Parathyroid adenoma (tissue), 2 donors: Measurements from ENCODE around the gene DIO3.

Experiments
- H2AFZ ChIP-seq: fragments of 300-600 bp; sonication (generic); one replicate; pipeline ENCODE4 v1.7.0; 2017; ENCODE audit warnings: antibody characterized with exemption, mild to moderate bottlenecking
- H3K27ac ChIP-seq: fragments of 300-600 bp; sonication (generic); one replicate; pipeline ENCODE4 v1.7.0; 2017
- H3K27me3 ChIP-seq: fragments of 300-600 bp; sonication (generic); one replicate; pipeline ENCODE4 v1.7.0; 2017; ENCODE audit warnings: low read length; ENCODE audit not compliant: control insufficient read depth, insufficient read depth
- H3K36me3 ChIP-seq: fragments of 300-600 bp; sonication (generic); one replicate; pipeline ENCODE4 v1.7.0; 2017; ENCODE audit warnings: low read length; ENCODE audit not compliant: control insufficient read depth, insufficient read depth
- H3K4me1 ChIP-seq: fragments of 300-600 bp; sonication (generic); one replicate; pipeline ENCODE4 v1.7.0; 2017; ENCODE audit warnings: control low read depth
- H3K4me2 ChIP-seq: fragments of 300-600 bp; sonication (generic); one replicate; pipeline ENCODE4 v1.7.0; 2017; ENCODE audit warnings: low read length
- H3K4me3 ChIP-seq: fragments of 300-600 bp; sonication (generic); one replicate; pipeline ENCODE4 v1.7.0; 2017; ENCODE audit warnings: low read depth, low read length
- H3K79me2 ChIP-seq: fragments of 300-600 bp; sonication (generic); one replicate; pipeline ENCODE4 v1.7.0; 2017; ENCODE audit warnings: control low read depth
- H3K9ac ChIP-seq: fragments of 300-600 bp; sonication (generic); one replicate; pipeline ENCODE4 v1.7.0; 2017; ENCODE audit warnings: mild to moderate bottlenecking
- H3K9me3 ChIP-seq: fragments of 300-600 bp; sonication (generic); one replicate; pipeline ENCODE4 v1.7.0; 2017; ENCODE audit warnings: low read length; ENCODE audit not compliant: control insufficient read depth
- CTCF ChIP-seq: fragments of 300-600 bp; sonication (generic); IDR thresholded peaks from one replicate; pipeline ENCODE4 v1.7.0; 2017; ENCODE audit warnings: antibody characterized with exemption, mild to moderate bottlenecking
- donor health status: primary hyperparathyroidism.

Gene DIO3

GRCh38 chr14:101561145-101561896 is at the start of gene DIO3:
DIO3 (plus strand) TSS chr14:101561495.
- no peak within 1 kb of the TSS for H3K9ac ChIP-seq
- no peak within 1 kb of the TSS for H2AFZ ChIP-seq
- H3K4me2 ChIP-seq = no peak within 1 kb of the TSS
- no peaks in the 10 kb centered on the region for H3K79me2 ChIP-seq
- no peaks in the 10 kb centered on the region for H3K4me1 ChIP-seq
- TF ChIP-seq CTCF = no peak
- no peak within 1 kb of the TSS for H3K4me3 ChIP-seq
- H3K9me3 ChIP-seq = no peaks in the 10 kb centered on the region
- no peaks in the 10 kb centered on the region for H3K36me3 ChIP-seq
- H3K27me3 ChIP-seq = peaks cover 11% of the 10 kb centered on the region
- H3K27ac ChIP-seq = no peak within 1 kb of the TSS

DNA sequence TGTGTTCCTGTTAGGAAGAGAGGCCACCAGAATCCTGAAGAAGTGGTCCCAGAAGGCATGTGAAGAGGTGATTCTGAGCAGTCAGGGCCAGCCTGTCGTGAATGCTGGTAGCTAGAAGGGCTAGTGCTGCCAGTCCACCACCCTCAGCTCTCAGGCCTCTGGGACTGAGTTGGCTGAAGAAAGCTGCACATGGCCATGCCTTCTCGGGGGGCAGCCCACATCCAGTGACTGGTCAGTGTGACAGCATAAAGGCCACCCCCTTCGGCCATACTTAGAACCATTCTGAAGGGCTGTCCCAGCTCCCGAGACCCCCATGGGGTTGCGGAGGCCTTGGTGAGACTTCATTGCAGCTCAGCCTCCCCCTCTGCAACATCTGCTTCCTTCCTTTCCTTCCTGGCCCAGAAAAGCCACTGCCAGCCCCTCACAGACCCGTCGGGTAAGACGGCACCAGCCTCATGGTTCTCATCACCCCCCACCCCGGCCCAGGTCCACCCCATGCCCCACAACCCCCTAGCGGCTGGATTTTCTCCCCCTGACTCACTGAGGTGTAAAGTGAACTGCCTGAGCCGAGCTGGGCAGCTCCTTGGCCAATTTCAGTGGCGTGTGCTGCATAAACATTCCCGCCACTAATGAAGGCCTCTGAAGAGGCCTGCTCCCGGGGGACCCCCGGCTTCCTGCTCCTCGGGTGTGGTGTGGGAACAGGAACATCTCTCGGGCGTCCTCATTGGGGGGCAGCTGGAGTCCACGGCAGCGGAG is 49.5 kb upstream of the DIO3 start:
- H3K4me2 ChIP-seq = no peak overlapping the region
- H3K4me3 ChIP-seq = no peak overlapping the region
- H2AFZ ChIP-seq = no peak overlapping the region
- no peaks in the 10 kb centered on the region for H3K4me1 ChIP-seq
- TF ChIP-seq CTCF = no peak
- no peak overlapping the region for H3K9ac ChIP-seq
- H3K36me3 ChIP-seq = no peaks in the 10 kb centered on the region
- no peaks in the 10 kb centered on the region for H3K9me3 ChIP-seq
- H3K27me3 ChIP-seq = no peaks in the 10 kb centered on the region
- no peak overlapping the region for H3K27ac ChIP-seq
- no peaks in the 10 kb centered on the region for H3K79me2 ChIP-seq

- no peak overlapping the region for H3K4me3 ChIP-seq
- no peaks in the 10 kb centered on the region for H3K9me3 ChIP-seq
- no peak overlapping the region for H3K4me2 ChIP-seq
- H3K36me3 ChIP-seq = no peaks in the 10 kb centered on the region
- H2AFZ ChIP-seq = no peak overlapping the region
- no peak overlapping the region for H3K27ac ChIP-seq
- no peaks in the 10 kb centered on the region for H3K79me2 ChIP-seq
- no peak overlapping the region for H3K9ac ChIP-seq
- TF ChIP-seq CTCF = no peak
- H3K27me3 ChIP-seq = no peaks in the 10 kb centered on the region
- no peaks in the 10 kb centered on the region for H3K4me1 ChIP-seq
These were observed 49.0 kb upstream of the DIO3 start for GRCh38 chr14:101512376-101512695.

GRCh38 chr14:101514136-101514535 is 47.2 kb upstream of the DIO3 start:
- H3K36me3 ChIP-seq = no peaks in the 10 kb centered on the region
- no peaks in the 10 kb centered on the region for H3K79me2 ChIP-seq
- no peaks in the 10 kb centered on the region for H3K9me3 ChIP-seq
- H3K4me2 ChIP-seq = no peak overlapping the region
- no peak for TF ChIP-seq CTCF
- no peak overlapping the region for H3K4me3 ChIP-seq
- H3K27ac ChIP-seq = no peak overlapping the region
- H2AFZ ChIP-seq = no peak overlapping the region
- H3K27me3 ChIP-seq = no peaks in the 10 kb centered on the region
- H3K9ac ChIP-seq = no peak overlapping the region
- no peaks in the 10 kb centered on the region for H3K4me1 ChIP-seq
